Spleen (tissue), 13 donors: ENCODE data around the gene XAGE1B. TPM values are rescaled to one million over a fixed set of nuclear protein-coding genes. Genes with fewer than 3 reads are reported as not detected.
"Not testable (repeated sequence)": the region's sequence is repeated elsewhere in the genome, so short reads cannot be mapped to it uniquely, and the experiment has no call there.

Source experiments
- DNase-seq: peaks from one replicate; pipeline ENCODE4 v3.0.0-alpha.2; 2020
- H3K27ac ChIP-seq, 8 donors: fragments of 200-600 bp; sonication (generic) in 7 of 8; 1 replicate in 4 of 8; 2 replicates in 4 of 8; pipeline versions ENCODE4 v1.5.0 to v1.8.0; 2016 to 2021; ENCODE audit warnings: inconsistent platforms in 4 of 8, mild to moderate bottlenecking in 4 of 8, moderate library complexity in 1 of 8
- H3K27me3 ChIP-seq, 7 donors: fragments of 200-600 bp; sonication (generic) in 6 of 7; replicated peaks in 1 of 7; 1 replicate in 4 of 7; 2 replicates in 3 of 7; pipeline versions ENCODE4 v1.5.0 to v1.8.0; 2016 to 2021; ENCODE audit warnings: inconsistent platforms in 3 of 7, mild to moderate bottlenecking in 1 of 7
- H3K36me3 ChIP-seq, 6 donors: fragments of 200-600 bp; sonication (generic) in 5 of 6; 1 replicate in 4 of 6; 2 replicates in 2 of 6; pipeline versions ENCODE4 v1.5.0 to v1.8.0; 2016 to 2021; ENCODE audit warnings: inconsistent platforms in 2 of 6
- H3K4me1 ChIP-seq, 6 donors: fragments of 200-600 bp; sonication (generic) in 5 of 6; 1 replicate in 3 of 6; 2 replicates in 3 of 6; pipeline versions ENCODE4 v1.5.0 to v1.8.0; 2016 to 2021; ENCODE audit warnings: inconsistent platforms in 3 of 6
- H3K4me3 ChIP-seq, 8 donors: fragments of 200-600 bp; sonication (generic) in 7 of 8; 1 replicate in 4 of 8; 2 replicates in 4 of 8; pipeline versions ENCODE4 v1.5.0 to v1.8.0; 2016 to 2021; ENCODE audit warnings: inconsistent platforms in 4 of 8, mild to moderate bottlenecking in 4 of 8, moderate library complexity in 2 of 8
- H3K9me3 ChIP-seq, 8 donors: fragments of 200-600 bp; sonication (generic) in 7 of 8; 1 replicate in 4 of 8; 2 replicates in 4 of 8; pipeline versions ENCODE4 v1.5.0 to v1.8.0; 2016 to 2021; ENCODE audit warnings: inconsistent platforms in 4 of 8
- POLR2A ChIP-seq, 3 donors: fragments of 450-650 bp; IDR thresholded peaks; one replicate each; pipeline ENCODE4 v1.5.1; 2017; ENCODE audit warnings: antibody characterized with exemption in 3 of 3, mild to moderate bottlenecking in 1 of 3
- POLR2AphosphoS5 ChIP-seq, 3 donors: sonication (generic); formaldehyde crosslinking; IDR thresholded peaks; one replicate each; pipeline ENCODE4 v1.5.1; 2017; ENCODE audit warnings: antibody characterized with exemption in 3 of 3
- WGBS, 5 donors: extraction: QIAGEN DNeasy Blood & Tissue Kit in 3 of 5; methylation state at CpG; one replicate each; pipeline versions ENCODE4 v1.1.5 to v1.1.7; 2013 to 2018; 5-methylcytosine and 5-hydroxymethylcytosine counted together
- intact Hi-C: fragments of 100-400 bp; cut with DNase I; formaldehyde crosslinking; loops from one replicate; pipeline ENCODE4 v1.15.0; 2023; ENCODE audit warnings: low total_unique reads
- long read RNA-seq, 2 donors: transcript quantifications; one replicate each; lab custom pipeline, GENCODE V29; 2026
- polyA plus RNA-seq, 3 donors: library from polyadenylated mRNA; stranded (reverse); fragments of 200-250 nt; gene quantifications; one replicate each; pipeline ENCODE4 v1.2.1, GENCODE V29; 2013
- total RNA-seq, 7 donors: library from RNA; depleted of rRNA in 3 of 7; stranded (reverse); fragments of >200 nt in 3 of 7; fragmentation: NEBNext Ultra II Directional in 4 of 7; extraction: Animal tissue kit (Norgen Biotek cat#: 25700) in 4 of 7; gene quantifications; one replicate each; pipeline versions ENCODE4 v1.1.0 to v1.2.1, GENCODE V29; 2016 to 2021
- TF ChIP-seq, protein P1 (sequence below), 11 experiments: fragments of 200-600 bp in 7 of 11; fragments of 450-650 bp in 4 of 11; sonication (generic) in 4 of 11; IDR thresholded peaks in 8 of 11; conservative IDR thresholded peaks in 3 of 11; 1 replicate in 7 of 11; 2 replicates in 4 of 11; pipeline versions ENCODE4 v1.4.0 to v1.8.0; 2016 to 2021; ENCODE audit warnings: antibody characterized with exemption in 11 of 11, inconsistent platforms in 4 of 11, mild to moderate bottlenecking in 1 of 11
- donor health status: healthy with polysubstance abuse.
- donor health status: DM: no; HTN: no; CAD: no; lungs with moderate emphysema.
- donor health status: DM: no; HTN: no; CAD: no.
- donor health status: Bipolar disorder and iron deficiency.
- donor health status: healthy.
- donor health status: DM: no; HTN: no; CAD: no.
- donor health status: DM: yes; HTN: yes; CAD: no.

XAGE1B gene
- total RNA-seq (not detected), polyA plus RNA-seq (under 1 TPM in 2 of 3 donors, not detected in 1; 0.46 to 0.50 TPM)
- long read RNA-seq, donor 1: 0 reads
- long read RNA-seq, donor 2: 0 reads

- WGBS, 5 donors: no CpG with 5 or more reads among the region's 18 CpGs
Measured at GRCh38 chrX:52516987-52517325, at the start of gene XAGE1B. TSS of gene XAGE1B (minus strand) at chrX:52517063. CDS start at chrX:52515527, 1,536 bp downstream.

GRCh38 chrX:52563105-52563504, 46.2 kb upstream of the XAGE1B start:
- DNase-seq: no peak
- no peak for TF ChIP-seq POLR2A (IDR thresholded peaks at IDR 0.05)
- TF ChIP-seq POLR2AphosphoS5 (IDR thresholded peaks at IDR 0.05): no peak
- TF ChIP-seq, protein P1, sequence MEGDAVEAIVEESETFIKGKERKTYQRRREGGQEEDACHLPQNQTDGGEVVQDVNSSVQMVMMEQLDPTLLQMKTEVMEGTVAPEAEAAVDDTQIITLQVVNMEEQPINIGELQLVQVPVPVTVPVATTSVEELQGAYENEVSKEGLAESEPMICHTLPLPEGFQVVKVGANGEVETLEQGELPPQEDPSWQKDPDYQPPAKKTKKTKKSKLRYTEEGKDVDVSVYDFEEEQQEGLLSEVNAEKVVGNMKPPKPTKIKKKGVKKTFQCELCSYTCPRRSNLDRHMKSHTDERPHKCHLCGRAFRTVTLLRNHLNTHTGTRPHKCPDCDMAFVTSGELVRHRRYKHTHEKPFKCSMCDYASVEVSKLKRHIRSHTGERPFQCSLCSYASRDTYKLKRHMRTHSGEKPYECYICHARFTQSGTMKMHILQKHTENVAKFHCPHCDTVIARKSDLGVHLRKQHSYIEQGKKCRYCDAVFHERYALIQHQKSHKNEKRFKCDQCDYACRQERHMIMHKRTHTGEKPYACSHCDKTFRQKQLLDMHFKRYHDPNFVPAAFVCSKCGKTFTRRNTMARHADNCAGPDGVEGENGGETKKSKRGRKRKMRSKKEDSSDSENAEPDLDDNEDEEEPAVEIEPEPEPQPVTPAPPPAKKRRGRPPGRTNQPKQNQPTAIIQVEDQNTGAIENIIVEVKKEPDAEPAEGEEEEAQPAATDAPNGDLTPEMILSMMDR (IDR thresholded peaks at IDR 0.05 in 8 of 11, conservative IDR thresholded peaks at IDR 0.05 in 3 of 11): no peak
- 83 to 97% (median 91%) methylated on average over 6 to 10 of the region's 10 CpGs for WGBS, 5 donors
- Histone ChIP-seq H3K27me3 (peaks cover 0 to 10% (median 0%) of the 10 kb centered on the region in 7 donors), H3K4me1 (no peaks in the 10 kb centered on the region), H3K27ac (no peak overlapping the region), H3K36me3 (no peaks in the 10 kb centered on the region), H3K4me3 (no peak overlapping the region), H3K9me3 (no peaks in the 10 kb centered on the region)
- intact Hi-C loops: no loop called here

More at GRCh38 chrX:52516987-52517325, at the start of gene XAGE1B:
- H3K9me3 ChIP-seq, H3K27ac ChIP-seq, H3K27me3 ChIP-seq, H3K4me1 ChIP-seq, H3K36me3 ChIP-seq, DNase-seq, H3K4me3 ChIP-seq, intact Hi-C loops: not testable (repeated sequence)

DNA sequence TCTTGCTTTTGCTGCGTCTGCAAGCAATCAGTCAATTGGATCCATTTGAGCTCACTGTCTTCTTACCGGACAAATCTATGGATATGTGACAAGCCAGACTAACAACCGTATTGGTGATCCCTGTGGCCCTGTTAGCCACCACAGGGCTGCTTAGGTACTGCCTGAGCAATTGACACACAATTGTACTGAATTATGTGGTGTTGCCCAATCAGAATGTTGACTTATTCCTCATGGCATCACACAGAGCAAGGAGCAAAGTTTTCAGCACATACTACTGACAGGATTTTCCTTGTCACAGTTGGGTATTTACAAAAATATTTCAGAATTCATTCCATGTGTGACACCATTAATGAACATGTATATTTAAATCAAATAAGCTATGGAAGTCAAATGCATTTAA, 41.3 kb upstream of the XAGE1B start:
- Histone ChIP-seq H3K36me3 (no peaks in the 10 kb centered on the region), H3K27ac (no peak overlapping the region), H3K4me1 (no peaks in the 10 kb centered on the region), H3K27me3 (no peaks in the 10 kb centered on the region), H3K9me3 (no peaks in the 10 kb centered on the region), H3K4me3 (no peak overlapping the region)
- 81 to 92% (median 89%) methylated on average over 3 of the region's 3 CpGs for WGBS, 5 donors
- intact Hi-C loops: no loop called here
- no peak for DNase-seq
- TF ChIP-seq POLR2AphosphoS5 (IDR thresholded peaks at IDR 0.05) (no peak), POLR2A (IDR thresholded peaks at IDR 0.05) (no peak)
- TF ChIP-seq, protein P1 (IDR thresholded peaks at IDR 0.05 in 8 of 11, conservative IDR thresholded peaks at IDR 0.05 in 3 of 11): no peak

- intact Hi-C loops: no loop called here
- Histone ChIP-seq H3K27me3 (no peaks in the 10 kb centered on the region), H3K4me1 (no peaks in the 10 kb centered on the region), H3K27ac (no peak overlapping the region), H3K4me3 (no peak overlapping the region), H3K9me3 (no peaks in the 10 kb centered on the region), H3K36me3 (no peaks in the 10 kb centered on the region)
- no peak for TF ChIP-seq POLR2A (IDR thresholded peaks at IDR 0.05)
- no peak for TF ChIP-seq POLR2AphosphoS5 (IDR thresholded peaks at IDR 0.05)
- WGBS, 5 donors: 17 to 55% (median 40%) methylated on average over 1 of the region's 1 CpG
- DNase-seq: no peak
Measured at GRCh38 chrX:52556741-52557140, 39.9 kb upstream of the XAGE1B start.

DNA sequence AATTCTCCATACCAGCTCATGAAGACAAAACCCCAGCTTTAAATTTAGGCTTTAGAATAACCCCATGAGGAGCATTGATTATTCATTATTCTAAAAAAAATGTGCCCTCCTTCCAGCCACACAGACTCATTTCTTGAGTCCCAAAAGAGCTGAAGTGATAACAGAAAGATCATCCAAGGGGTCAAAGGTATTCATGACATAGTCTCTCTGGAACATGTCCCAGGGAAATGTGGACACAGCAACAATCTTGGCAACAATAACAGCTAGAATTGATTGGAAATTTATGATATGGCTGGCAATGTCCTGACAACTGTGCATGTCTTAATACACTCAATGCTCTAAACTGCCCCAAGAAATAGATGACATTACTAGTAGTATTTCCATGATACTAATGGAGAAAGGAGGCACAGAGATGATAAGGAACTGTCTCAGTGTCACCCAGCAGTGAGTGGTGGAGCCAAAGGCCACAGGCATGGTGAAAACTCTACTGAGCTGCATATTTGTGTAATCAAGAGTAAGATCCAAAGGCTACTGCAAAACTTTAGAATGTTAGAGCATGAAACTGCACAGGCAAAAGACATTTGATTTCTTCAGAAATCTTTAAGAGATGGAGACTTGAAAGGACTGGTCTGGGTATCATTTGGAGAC, 37.3 kb upstream of the XAGE1B start:
- no peaks in the 10 kb centered on the region for H3K36me3 ChIP-seq
- DNase-seq: no peak
- no peak overlapping the region for H3K27ac ChIP-seq
- intact Hi-C loops: no loop called here
- no peaks in the 10 kb centered on the region for H3K9me3 ChIP-seq
- no peaks in the 10 kb centered on the region for H3K4me1 ChIP-seq
- TF ChIP-seq POLR2A (IDR thresholded peaks at IDR 0.05) (no peak), POLR2AphosphoS5 (IDR thresholded peaks at IDR 0.05) (no peak)
- TF ChIP-seq, protein P1 (IDR thresholded peaks at IDR 0.05 in 8 of 11, conservative IDR thresholded peaks at IDR 0.05 in 3 of 11): no peak
- no peak overlapping the region for H3K4me3 ChIP-seq
- peaks cover 0 to 13% (median 0%) of the 10 kb centered on the region in 7 donors for H3K27me3 ChIP-seq

GRCh38 chrX:52548769-52549168, 31.9 kb upstream of the XAGE1B start:
- H3K36me3 ChIP-seq, H3K9me3 ChIP-seq, intact Hi-C loops, H3K4me3 ChIP-seq, DNase-seq, H3K4me1 ChIP-seq, H3K27ac ChIP-seq: not testable (repeated sequence)
- 60 to 89% (median 70%) methylated on average over 2 to 3 of the region's 3 CpGs for WGBS, 5 donors
- H3K27me3 ChIP-seq: peaks cover 0 to 18% (median 0%) of the 10 kb centered on the region in 7 donors
